HCT116 (cell line): ENCODE data around the gene MLH3.

Source experiments
- EZH2 ChIP-seq: fragments of 200-600 bp; sonication (generic); IDR thresholded peaks from 2 replicates; pipeline ENCODE4 v1.6.1; 2017; ENCODE audit warnings: antibody characterized with exemption, mixed run types
- POLR2AphosphoS5 ChIP-seq: IDR thresholded peaks from 2 replicates; pipeline ENCODE4 v1.6.1; 2011; ENCODE audit warnings: mild to moderate bottlenecking, low read depth, low read length, moderate library complexity
- TF ChIP-seq, protein P1 (sequence below), 3 experiments: fragments of 200-600 bp in 1 of 3; sonication (generic) in 1 of 3; IDR thresholded peaks in 2 of 3; conservative IDR thresholded peaks in 1 of 3; 2 replicates each; pipeline ENCODE4 v1.5.1; 2012 to 2017; ENCODE audit warnings: low read depth in 2 of 3, low read length in 2 of 3, antibody characterized with exemption in 1 of 3, borderline replicate concordance in 1 of 3, control low read depth in 1 of 3, mild to moderate bottlenecking in 1 of 3, mixed read lengths in 1 of 3, mixed run types in 1 of 3, moderate library complexity in 1 of 3; ENCODE audit not compliant: insufficient read depth in 1 of 3

DNA sequence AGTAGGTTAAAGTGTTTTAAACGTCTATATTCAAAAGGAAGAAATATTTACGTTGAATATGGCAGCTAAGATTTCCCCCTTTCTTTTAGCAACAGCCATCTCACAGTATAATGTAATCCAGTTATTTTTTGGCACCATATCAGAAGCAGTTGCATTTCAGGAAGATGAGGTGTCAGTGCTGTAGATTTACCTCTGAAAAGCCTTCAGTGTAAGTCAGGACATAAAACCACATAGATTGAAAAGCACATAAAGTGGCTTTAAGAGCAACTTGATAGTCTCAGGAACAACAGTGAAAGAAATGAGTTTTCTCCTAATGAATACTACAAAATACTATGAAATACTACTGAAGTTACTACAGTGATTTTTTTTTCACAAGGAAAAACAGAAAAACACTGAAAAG, 6.9 kb downstream of the MLH3 start:
- TF ChIP-seq, protein P1, sequence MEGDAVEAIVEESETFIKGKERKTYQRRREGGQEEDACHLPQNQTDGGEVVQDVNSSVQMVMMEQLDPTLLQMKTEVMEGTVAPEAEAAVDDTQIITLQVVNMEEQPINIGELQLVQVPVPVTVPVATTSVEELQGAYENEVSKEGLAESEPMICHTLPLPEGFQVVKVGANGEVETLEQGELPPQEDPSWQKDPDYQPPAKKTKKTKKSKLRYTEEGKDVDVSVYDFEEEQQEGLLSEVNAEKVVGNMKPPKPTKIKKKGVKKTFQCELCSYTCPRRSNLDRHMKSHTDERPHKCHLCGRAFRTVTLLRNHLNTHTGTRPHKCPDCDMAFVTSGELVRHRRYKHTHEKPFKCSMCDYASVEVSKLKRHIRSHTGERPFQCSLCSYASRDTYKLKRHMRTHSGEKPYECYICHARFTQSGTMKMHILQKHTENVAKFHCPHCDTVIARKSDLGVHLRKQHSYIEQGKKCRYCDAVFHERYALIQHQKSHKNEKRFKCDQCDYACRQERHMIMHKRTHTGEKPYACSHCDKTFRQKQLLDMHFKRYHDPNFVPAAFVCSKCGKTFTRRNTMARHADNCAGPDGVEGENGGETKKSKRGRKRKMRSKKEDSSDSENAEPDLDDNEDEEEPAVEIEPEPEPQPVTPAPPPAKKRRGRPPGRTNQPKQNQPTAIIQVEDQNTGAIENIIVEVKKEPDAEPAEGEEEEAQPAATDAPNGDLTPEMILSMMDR (IDR thresholded peaks at IDR 0.05 in 2 of 3, conservative IDR thresholded peaks at IDR 0.05 in 1 of 3; ENCODE audit: borderline replicate concordance in 1 of 3, insufficient read depth in 1 of 3, low read depth in 2 of 3, low read length in 2 of 3), result no peak
- TF ChIP-seq POLR2AphosphoS5, result no peak
- no peak for TF ChIP-seq EZH2
